K562 (cell line): ENCODE measurements around the gene RAB4B. TPM values are rescaled to one million over a fixed set of nuclear protein-coding genes. Genes with fewer than 3 reads are reported as not detected.
"Not testable (repeated sequence)": the region's sequence is repeated elsewhere in the genome, so short reads cannot be mapped to it uniquely, and the experiment has no call there.

ENCODE experiments used
- CHD2 ChIP-seq: IDR thresholded peaks from 2 replicates; pipeline ENCODE4 v1.6.1; 2011; ENCODE audit warnings: low read depth, low read length
- CREM ChIP-seq: IDR thresholded peaks from 2 replicates; pipeline ENCODE4 v1.6.1; 2014; ENCODE audit warnings: antibody characterized with exemption, low read depth
- DPF2 ChIP-seq: fragments of 450-650 bp; IDR thresholded peaks from 2 replicates; pipeline ENCODE4 v1.6.1; 2016
- EP400 ChIP-seq: fragments of 450-650 bp; IDR thresholded peaks from 2 replicates; pipeline ENCODE4 v1.6.1; 2017; ENCODE audit warnings: antibody characterized with exemption, mild to moderate bottlenecking, moderate library complexity
- FOSL1 ChIP-seq: fragments of 200-800 bp; sonication (Bioruptor generic); conservative IDR thresholded peaks from 2 replicates; pipeline ENCODE4 v1.6.1; 2016; ENCODE audit warnings: missing genetic modification characterization, missing compliant biosample characterization
- GATAD2A ChIP-seq: fragments of 450-650 bp; IDR thresholded peaks from 2 replicates; pipeline ENCODE4 v1.6.1; 2017
- HDAC1 ChIP-seq, 2 experiments: fragments of 450-650 bp; IDR thresholded peaks; 2 replicates each; pipeline ENCODE4 v1.6.1; 2016 to 2017; ENCODE audit warnings: inconsistent platforms in 1 of 2, mild to moderate bottlenecking in 1 of 2, moderate library complexity in 1 of 2
- HIVEP1 ChIP-seq: fragments of 250-450 bp; sonication (Bioruptor Pico); IDR thresholded peaks from 2 replicates; pipeline ENCODE4 v1.4.0; 2020; ENCODE audit warnings: mild to moderate bottlenecking
- KLF6 ChIP-seq: fragments of 250-450 bp; sonication (Bioruptor Pico); IDR thresholded peaks from 2 replicates; pipeline ENCODE4 v1.4.0; 2020; ENCODE audit warnings: mild to moderate bottlenecking, moderate library complexity, borderline replicate concordance
- MECOM ChIP-seq: fragments of 250-450 bp; sonication (Bioruptor Pico); IDR thresholded peaks from 2 replicates; pipeline ENCODE4 v1.8.0; 2022; ENCODE audit warnings: inconsistent platforms
- NFRKB ChIP-seq: fragments of 450-650 bp; IDR thresholded peaks from 2 replicates; pipeline ENCODE4 v1.6.1; 2016; ENCODE audit warnings: low read depth
- RUNX1 ChIP-seq: sonication (generic); IDR thresholded peaks from 2 replicates; pipeline ENCODE4 v1.6.1; 2016; ENCODE audit warnings: antibody characterized with exemption, low read depth
- SMARCA4 ChIP-seq: fragments of 450-650 bp; IDR thresholded peaks from 2 replicates; pipeline ENCODE4 v1.6.1; 2016
- STAT5A ChIP-seq: IDR thresholded peaks from 2 replicates; pipeline ENCODE4 v1.6.1; 2012; ENCODE audit warnings: low read length, inconsistent platforms, borderline replicate concordance
- TRIM28 ChIP-seq: fragments of 450-650 bp; IDR thresholded peaks from 2 replicates; pipeline ENCODE4 v1.6.1; 2017
- polyA plus RNA-seq, 8 experiments: library from polyadenylated mRNA; depleted of rRNA in 4 of 8; stranded (reverse) in 5 of 8; unstranded in 3 of 8; fragments of >200 nt; fragmentation: Nextera tagmentation in 2 of 8; fragmentation: Illumina TruSeq in 1 of 8; extraction: Ambion mirVana in 2 of 8; extraction: Trizol in 1 of 8; gene quantifications; 2 replicates each; pipeline versions ENCODE4 v1.2.1 to v1.2.3, GENCODE V29; 2011 to 2014; ENCODE audit warnings: inconsistent platforms in 1 of 8, missing spikeins in 1 of 8
- total RNA-seq, 7 experiments: library from RNA; depleted of rRNA in 6 of 7; stranded (reverse); fragments of >200 nt in 6 of 7; fragmentation: Illumina TruSeq in 2 of 7; extraction: Trizol in 2 of 7; gene quantifications; 2 replicates each; pipeline versions ENCODE4 v1.2.1 to v1.2.3, GENCODE V29; 2011 to 2021; ENCODE audit warnings: low replicate concordance in 1 of 7
- TF ChIP-seq, protein P1 (sequence below): fragments of 450-650 bp; IDR thresholded peaks from 2 replicates; pipeline ENCODE4 v1.6.1; 2018; ENCODE audit not compliant: partially characterized antibody
- TF ChIP-seq, protein P2 (sequence below), 2 experiments: fragments of 450-650 bp; IDR thresholded peaks; 2 replicates each; pipeline ENCODE4 v1.6.1; 2018; ENCODE audit warnings: mild to moderate bottlenecking in 2 of 2, low read depth in 1 of 2; ENCODE audit not compliant: partially characterized antibody in 2 of 2
- TF ChIP-seq, protein P3 (sequence below), 2 experiments: IDR thresholded peaks in 1 of 2; conservative IDR thresholded peaks in 1 of 2; 2 replicates each; pipeline ENCODE4 v1.6.1; 2016; ENCODE audit warnings: low read depth in 2 of 2, mild to moderate bottlenecking in 1 of 2, missing compliant biosample characterization in 1 of 2, missing genetic modification characterization in 1 of 2, moderate library complexity in 1 of 2

Gene RAB4B
- total and polyA plus RNA-seq, 9 of the 15 experiments (the other 6 are each of a cell fraction or from before 2014, with no cell fraction given), result 0.28 to 20.4 (median 9.0) TPM

DNA sequence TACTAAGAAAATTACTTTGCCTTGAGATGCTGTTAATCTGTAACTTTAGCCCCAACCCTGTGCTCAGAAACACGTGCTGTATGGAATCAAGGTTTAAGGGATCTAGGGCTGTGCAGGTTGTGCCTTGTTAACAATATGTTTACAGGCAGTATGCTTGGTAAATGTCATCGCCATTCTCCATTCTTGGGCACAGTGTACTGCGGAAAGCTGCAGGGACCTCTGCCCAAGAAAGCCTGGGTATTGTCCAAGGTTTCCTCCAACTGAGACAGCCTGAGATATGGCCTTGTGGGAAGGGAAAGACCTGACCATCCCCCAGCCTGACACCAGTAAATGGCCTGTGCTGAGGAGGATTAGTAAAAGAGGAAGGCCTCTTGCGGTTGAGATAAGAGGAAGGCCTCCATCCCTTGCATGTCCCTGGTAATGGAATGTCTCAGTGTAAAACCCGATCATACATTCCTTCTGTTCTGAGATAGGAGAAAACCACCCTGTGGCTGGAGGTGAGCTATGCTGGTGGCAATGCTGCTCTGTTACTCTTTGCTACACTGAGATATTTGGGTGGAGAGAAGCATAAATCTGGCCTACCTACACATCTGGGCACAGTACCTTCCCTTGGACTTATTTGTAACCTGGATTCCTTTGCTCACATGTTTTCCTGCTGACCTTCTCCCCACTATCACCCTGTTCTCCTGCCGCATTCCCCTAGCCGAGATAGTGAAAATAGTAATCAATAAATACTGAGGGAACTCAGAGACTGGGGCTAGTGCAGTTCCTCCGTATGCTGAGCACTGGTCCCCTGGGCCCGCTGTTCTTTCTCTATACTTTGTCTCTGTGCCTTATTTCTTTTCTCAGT is 44.9 kb downstream of the RAB4B start (continued):
- TF ChIP-seq, protein P1, sequence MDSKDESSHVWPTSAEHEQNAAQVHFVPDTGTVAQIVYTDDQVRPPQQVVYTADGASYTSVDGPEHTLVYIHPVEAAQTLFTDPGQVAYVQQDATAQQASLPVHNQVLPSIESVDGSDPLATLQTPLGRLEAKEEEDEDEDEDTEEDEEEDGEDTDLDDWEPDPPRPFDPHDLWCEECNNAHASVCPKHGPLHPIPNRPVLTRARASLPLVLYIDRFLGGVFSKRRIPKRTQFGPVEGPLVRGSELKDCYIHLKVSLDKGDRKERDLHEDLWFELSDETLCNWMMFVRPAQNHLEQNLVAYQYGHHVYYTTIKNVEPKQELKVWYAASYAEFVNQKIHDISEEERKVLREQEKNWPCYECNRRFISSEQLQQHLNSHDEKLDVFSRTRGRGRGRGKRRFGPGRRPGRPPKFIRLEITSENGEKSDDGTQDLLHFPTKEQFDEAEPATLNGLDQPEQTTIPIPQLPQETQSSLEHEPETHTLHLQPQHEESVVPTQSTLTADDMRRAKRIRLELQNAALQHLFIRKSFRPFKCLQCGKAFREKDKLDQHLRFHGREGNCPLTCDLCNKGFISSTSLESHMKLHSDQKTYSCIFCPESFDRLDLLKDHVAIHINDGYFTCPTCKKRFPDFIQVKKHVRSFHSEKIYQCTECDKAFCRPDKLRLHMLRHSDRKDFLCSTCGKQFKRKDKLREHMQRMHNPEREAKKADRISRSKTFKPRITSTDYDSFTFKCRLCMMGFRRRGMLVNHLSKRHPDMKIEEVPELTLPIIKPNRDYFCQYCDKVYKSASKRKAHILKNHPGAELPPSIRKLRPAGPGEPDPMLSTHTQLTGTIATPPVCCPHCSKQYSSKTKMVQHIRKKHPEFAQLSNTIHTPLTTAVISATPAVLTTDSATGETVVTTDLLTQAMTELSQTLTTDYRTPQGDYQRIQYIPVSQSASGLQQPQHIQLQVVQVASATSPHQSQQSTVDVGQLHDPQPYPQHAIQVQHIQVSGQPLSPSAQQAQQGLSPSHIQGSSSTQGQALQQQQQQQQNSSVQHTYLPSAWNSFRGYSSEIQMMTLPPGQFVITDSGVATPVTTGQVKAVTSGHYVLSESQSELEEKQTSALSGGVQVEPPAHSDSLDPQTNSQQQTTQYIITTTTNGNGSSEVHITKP, result peak; percentile 91
- TF ChIP-seq RUNX1 (peak; percentile 88), CHD2 (peak; percentile 55), GATAD2A (peak; percentile 91), STAT5A (peak; percentile 71), HIVEP1 (CRISPR knock-in tag) (peak; percentile 71; the same call in 1 of the 2 replicates), MECOM (CRISPR knock-in tag) (peak; percentile 84), NFRKB (peak; percentile 52; the same call in 1 of the 2 replicates), CREM (peak; percentile 75), EP400 (peak; percentile 73), TRIM28 (peak; percentile 51; the same call in 1 of the 2 replicates), DPF2 (peak; percentile 94), SMARCA4 (peak; percentile 95), FOSL1 (tag) (peak; percentile 62), KLF6 (CRISPR knock-in tag) (peak; percentile 65; the same call in 1 of the 2 replicates), HDAC1 (IDR thresholded peaks at IDR 0.05) (peak in 1 of 2 experiments; percentile 90; a peak in 3 of 4 replicates)
- TF ChIP-seq, protein P2, sequence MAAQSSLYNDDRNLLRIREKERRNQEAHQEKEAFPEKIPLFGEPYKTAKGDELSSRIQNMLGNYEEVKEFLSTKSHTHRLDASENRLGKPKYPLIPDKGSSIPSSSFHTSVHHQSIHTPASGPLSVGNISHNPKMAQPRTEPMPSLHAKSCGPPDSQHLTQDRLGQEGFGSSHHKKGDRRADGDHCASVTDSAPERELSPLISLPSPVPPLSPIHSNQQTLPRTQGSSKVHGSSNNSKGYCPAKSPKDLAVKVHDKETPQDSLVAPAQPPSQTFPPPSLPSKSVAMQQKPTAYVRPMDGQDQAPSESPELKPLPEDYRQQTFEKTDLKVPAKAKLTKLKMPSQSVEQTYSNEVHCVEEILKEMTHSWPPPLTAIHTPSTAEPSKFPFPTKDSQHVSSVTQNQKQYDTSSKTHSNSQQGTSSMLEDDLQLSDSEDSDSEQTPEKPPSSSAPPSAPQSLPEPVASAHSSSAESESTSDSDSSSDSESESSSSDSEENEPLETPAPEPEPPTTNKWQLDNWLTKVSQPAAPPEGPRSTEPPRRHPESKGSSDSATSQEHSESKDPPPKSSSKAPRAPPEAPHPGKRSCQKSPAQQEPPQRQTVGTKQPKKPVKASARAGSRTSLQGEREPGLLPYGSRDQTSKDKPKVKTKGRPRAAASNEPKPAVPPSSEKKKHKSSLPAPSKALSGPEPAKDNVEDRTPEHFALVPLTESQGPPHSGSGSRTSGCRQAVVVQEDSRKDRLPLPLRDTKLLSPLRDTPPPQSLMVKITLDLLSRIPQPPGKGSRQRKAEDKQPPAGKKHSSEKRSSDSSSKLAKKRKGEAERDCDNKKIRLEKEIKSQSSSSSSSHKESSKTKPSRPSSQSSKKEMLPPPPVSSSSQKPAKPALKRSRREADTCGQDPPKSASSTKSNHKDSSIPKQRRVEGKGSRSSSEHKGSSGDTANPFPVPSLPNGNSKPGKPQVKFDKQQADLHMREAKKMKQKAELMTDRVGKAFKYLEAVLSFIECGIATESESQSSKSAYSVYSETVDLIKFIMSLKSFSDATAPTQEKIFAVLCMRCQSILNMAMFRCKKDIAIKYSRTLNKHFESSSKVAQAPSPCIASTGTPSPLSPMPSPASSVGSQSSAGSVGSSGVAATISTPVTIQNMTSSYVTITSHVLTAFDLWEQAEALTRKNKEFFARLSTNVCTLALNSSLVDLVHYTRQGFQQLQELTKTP (IDR thresholded peaks at IDR 0.05; ENCODE audit: low read depth in 1 of 2, partially characterized antibody in 2 of 2), result peak; percentile 71 to 85
- TF ChIP-seq, protein P3, sequence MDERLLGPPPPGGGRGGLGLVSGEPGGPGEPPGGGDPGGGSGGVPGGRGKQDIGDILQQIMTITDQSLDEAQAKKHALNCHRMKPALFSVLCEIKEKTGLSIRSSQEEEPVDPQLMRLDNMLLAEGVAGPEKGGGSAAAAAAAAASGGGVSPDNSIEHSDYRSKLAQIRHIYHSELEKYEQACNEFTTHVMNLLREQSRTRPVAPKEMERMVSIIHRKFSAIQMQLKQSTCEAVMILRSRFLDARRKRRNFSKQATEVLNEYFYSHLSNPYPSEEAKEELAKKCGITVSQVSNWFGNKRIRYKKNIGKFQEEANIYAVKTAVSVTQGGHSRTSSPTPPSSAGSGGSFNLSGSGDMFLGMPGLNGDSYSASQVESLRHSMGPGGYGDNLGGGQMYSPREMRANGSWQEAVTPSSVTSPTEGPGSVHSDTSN (CRISPR knock-in tag; IDR thresholded peaks at IDR 0.05; ENCODE audit: low read depth), result not testable (repeated sequence)
- TF ChIP-seq, protein P3 (tag; conservative IDR thresholded peaks at IDR 0.05; ENCODE audit: low read depth), result peak; percentile 79
